GM19035 (cell line): ENCODE results near the gene KRTAP4-5.
"Not testable (repeated sequence)": the region's sequence is repeated elsewhere in the genome, so short reads cannot be mapped to it uniquely, and the experiment has no call there.

Experiments
- ATAC-seq: cut with Tn5 transposase; IDR thresholded peaks from one replicate; pipeline ENCODE4 v1.9.1; 2021; ENCODE audit not compliant: unreplicated experiment

KRTAP4-5 gene

GRCh38 chr17:41147531-41148204 is 2.0 kb downstream of the KRTAP4-5 start:
- no peak for ATAC-seq

- no peak for ATAC-seq
Observed at GRCh38 chr17:41145261-41145660, 4.4 kb downstream of the KRTAP4-5 start.

GRCh38 chr17:41144846-41145245 is 4.8 kb downstream of the KRTAP4-5 start:
- no peak for ATAC-seq

DNA sequence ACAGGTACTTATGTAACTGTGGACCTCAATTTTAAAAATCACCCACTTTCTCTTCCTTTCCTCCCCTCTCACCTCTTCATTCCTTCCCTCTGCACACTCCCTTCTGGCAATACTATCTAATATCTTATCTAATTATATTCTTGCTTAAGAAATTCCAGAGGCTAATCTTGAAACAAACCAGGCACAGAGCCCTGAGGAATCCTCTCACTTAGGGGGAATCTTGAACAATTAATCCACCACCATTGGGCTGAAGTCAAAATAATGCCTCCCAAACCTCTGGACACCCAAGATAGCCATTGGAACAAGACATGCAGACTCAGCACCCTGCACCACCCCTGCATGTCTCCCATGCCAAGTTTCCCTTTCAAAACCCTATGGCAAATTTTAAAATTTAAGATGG is 8.3 kb downstream of the KRTAP4-5 start:
- ATAC-seq, result no peak

GRCh38 chr17:41140360-41141131 is 9.1 kb downstream of the KRTAP4-5 start, which contains the start of gene KRTAP4-6:
Gene KRTAP4-6, minus strand, starts transcription at chr17:41140544. Its CDS starts 57 bp downstream, at chr17:41140487.
- ATAC-seq, result no peak

- not testable (repeated sequence) for ATAC-seq
Observed at GRCh38 chr17:41139865-41140264, 9.8 kb downstream of the KRTAP4-5 start.

DNA sequence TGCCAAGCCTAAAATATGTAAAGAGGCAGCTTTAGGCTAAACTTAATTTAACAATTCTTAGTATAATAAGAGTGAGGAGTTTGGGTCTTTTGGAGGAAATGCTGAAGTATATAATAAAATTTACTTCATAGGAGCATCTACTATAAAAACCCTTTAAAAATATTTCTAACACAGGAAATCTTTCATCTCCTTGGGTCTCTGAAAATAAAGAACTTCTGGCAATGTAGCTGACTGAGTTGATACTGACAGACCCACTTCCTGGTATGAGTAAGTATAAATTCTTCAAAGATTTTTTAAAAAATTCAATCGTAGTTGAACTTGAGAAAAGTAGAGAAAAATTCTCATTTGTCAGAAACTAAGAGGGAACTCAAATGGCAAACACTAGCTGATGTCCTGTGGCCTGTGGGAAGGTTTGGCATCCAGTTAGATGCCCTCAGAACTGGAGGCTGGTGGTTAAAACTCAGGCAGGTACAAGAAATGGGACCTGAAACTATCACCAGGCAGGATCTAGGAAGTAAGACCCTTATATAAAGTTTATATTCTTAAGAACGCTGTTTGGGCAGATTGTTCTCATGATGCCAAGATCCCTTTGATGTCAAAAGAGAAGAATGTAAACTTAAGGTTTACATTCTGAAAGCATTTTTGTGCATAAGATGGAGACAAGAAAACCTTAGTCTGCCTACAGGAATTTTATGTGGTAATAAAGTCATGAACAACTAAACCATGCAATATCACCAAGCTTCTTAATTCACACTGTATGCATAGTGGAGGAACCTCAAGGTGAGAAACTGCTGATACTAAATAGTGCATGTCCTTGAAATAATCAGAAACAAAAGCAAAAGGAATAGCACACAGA is 15.5 kb downstream of the KRTAP4-5 start:
- no peak for ATAC-seq

DNA sequence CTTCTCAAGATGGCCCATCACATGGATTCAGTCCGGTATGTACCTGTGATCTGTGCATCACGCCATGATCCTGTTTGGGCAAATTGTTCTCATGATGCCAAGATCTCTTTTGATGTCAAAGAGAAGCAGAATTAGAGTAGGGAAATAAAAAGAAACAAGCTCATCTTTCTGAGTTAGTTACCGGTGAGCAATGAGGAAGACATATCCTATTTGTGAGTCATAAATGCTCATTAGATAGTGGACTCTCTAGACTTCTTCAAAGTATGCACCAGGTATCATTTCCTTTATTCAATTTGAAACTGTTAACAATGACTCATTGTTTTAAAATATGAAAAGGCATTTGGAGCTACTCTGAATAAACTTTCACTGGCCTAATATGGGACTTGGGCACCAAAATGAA is 17.6 kb downstream of the KRTAP4-5 start:
- no peak for ATAC-seq

GRCh38 chr17:41127371-41127770 is 22.3 kb downstream of the KRTAP4-5 start:
- no peak for ATAC-seq

DNA sequence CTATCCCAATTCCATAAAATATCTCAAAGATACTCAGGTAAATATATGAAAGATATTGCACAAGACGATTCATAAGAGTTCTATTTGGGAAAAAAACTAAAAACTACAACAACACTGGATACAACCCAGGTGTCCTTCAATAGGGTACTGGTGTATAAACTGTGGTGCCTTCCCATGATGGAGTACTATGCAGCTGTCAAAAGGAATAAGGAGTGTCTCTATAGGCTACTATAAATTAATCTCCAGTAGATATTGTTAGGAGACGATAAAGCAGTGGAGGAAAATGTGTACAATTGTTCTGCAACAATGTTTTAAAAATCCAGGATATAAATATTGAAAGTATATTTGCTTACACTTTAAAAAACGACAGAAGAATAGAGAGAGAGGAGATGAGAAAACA is 23.2 kb downstream of the KRTAP4-5 start:
- no peak for ATAC-seq

GRCh38 chr17:41125064-41125463 is 24.6 kb downstream of the KRTAP4-5 start:
- ATAC-seq, result no peak

- ATAC-seq, result not testable (repeated sequence)
Observed at GRCh38 chr17:41123991-41124371, 25.6 kb downstream of the KRTAP4-5 start, which contains the start of gene KRTAP4-12. Gene KRTAP4-12, minus strand, starts transcription at chr17:41124182. Its CDS starts 60 bp downstream, at chr17:41124122.

DNA sequence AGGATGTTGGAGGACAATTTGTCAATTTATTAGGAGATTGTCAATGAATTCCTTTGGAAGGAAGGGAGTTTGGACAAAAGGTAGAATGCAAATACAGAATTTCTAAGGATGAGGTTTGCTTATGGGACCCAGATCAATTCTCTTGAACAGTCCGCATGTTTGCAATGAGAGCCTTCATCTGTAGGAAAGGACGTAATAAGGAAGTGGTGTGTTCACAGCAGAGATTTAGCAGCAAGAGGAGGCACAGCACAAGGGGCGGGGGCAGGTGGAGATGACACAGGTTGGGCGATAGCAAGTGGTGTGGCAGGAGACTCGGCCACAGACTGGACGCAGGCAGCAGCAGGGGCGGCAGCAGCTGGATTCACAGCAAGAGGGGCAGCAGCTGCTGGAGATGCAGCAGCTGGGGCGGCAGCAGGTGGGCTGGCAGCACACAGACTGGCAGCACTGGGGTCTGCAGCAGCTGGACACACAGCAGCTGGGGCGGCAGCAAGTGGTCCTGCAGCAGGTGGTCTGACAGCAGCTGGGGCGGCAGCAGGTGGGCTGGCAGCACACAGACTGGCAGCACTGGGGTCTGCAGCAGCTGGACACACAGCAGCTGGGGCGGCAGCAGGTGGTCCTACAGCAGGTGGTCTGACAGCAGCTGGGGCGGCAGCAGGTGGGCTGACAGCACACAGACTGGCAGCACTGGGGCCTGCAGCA is 26.2 kb downstream of the KRTAP4-5 start:
- ATAC-seq, result not testable (repeated sequence)

DNA sequence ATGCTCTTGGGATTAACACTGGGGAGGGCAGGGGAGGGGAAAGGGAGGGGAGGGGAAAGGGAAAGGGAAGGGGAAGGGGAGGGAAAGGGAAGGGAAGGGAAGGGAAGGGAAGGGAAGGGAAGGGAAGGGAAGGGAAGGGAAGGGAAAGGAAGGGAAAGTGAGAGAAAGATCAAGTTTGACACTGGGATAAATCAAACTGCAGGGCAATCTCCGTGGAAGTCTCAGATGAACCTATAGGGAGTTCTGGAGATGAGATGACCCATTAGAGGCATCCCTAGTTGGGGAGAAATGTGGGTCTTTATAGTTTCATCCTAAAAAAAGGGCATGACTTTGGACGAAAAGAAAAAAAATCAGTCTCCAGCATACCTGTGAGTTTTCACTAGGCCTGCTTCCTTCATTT is 27.9 kb downstream of the KRTAP4-5 start:
- no peak for ATAC-seq

- ATAC-seq, result not testable (repeated sequence)
Observed at GRCh38 chr17:41119696-41120690, 29.6 kb downstream of the KRTAP4-5 start.

GRCh38 chr17:41118721-41119120 is 30.9 kb downstream of the KRTAP4-5 start:
- ATAC-seq, result no peak

DNA sequence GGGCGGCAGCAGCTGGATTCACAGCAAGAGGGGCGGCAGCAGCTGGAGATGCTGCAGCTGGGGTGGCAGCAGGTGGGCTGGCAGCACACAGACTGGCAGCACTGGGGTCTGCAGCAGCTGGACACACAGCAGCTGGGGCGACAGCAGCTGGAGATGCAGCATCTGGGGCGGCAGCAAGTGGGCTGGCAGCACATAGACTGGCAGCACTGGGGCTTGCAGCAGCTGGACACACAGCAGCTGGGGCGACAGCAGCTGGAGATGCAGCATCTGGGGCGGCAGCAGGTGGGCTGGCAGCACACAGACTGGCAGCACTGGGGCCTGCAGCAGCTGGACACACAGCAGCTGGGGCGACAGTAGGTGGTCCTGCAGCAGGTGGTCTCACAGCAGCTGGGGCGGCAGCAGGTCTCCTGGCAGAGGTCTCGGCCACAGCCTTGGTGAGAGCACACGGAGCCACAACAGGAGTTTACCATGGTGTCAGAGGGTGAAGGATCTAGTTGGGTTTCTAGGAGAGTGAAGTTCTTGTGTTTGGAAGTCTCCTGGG is 31.7 kb downstream of the KRTAP4-5 start, which contains the start of gene KRTAP4-11:
TSS of gene KRTAP4-11 (minus strand) at position 528 of the 541 bp plus-strand sequence. CDS start at position 470, 58 bp downstream.
- not testable (repeated sequence) for ATAC-seq

- ATAC-seq, result no peak
Observed at GRCh38 chr17:41116297-41116696, 33.3 kb downstream of the KRTAP4-5 start.
